Medulla oblongata (tissue), 1 donor: Measurements from ENCODE around the gene ATXN1.

Source experiments
- DNase-seq: peaks from one replicate; pipeline ENCODE4 v3.0.0-alpha.2; 2015; ENCODE audit errors: extremely low spot score

The ATXN1 gene

DNA sequence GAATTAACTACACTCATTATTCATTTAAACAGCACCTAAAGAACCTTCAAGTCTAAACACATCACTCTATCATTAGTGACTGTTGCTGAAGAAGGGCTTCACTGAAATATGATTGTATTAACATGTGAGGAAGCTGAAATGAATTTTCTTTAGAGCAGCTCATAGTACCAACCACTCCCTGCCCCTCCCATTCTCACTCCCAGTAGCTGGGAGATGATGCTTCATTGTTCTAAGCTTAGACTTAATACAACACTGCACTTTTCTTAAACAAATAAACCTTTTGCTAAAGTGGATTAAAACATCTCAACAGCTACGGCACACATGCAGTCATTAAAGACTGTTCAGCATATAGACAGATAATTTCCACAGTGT is 63.1 kb downstream of the ATXN1 start:
- DNase-seq, result no peak

DNA sequence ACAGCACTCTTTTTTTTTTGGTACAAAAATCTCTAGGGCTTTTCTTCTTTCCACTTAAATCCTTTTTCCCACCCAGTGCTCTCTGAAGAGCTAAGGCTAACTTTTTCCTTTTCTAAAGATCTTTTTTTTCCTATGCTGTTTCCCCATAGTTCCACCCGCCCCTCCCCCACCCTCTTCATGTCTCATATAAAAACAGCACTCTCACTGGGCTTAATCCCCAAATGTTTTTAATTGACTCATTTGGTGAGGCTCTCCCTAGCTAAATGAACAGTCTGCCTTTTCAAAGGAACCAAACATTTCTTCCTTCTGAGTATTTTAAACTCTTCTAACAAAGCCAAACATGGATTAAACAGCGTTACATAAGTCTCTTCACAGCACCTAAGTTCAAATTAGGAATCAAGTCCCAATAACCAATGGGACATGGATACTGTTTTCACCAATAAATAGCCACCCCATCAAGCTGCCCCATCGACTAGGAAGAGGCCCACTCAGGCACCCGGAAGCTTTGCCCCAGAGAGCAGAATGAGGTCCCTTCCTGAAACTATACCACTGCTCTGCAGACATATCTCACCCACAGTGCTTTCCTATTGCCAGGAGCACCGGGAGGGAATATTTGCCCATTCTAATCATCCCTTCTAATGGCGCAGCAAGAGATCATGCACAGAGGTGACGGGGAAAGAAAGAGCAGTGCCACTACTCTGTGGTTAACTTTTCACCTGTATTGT is 63.7 kb downstream of the ATXN1 start:
- no peak for DNase-seq

DNA sequence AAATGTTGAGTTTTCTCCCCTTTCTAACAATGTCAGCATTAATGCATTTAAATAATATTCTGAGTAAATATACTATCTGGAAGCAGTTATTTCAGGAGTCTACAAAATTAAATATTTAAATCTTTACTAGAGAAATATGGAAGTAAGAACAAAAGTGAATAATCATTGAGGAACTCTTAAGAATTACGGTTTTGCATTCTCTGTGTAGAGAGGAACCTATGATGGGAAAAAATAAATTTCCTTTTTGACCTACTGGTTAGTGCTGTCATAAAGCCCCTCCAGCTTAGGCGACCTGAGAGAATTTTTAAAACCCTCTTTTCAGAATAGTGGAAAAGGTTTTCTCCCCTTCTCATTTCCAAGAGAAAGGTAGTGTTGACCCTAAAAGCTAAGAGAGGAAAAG is 64.8 kb downstream of the ATXN1 start:
- DNase-seq, result no peak

DNA sequence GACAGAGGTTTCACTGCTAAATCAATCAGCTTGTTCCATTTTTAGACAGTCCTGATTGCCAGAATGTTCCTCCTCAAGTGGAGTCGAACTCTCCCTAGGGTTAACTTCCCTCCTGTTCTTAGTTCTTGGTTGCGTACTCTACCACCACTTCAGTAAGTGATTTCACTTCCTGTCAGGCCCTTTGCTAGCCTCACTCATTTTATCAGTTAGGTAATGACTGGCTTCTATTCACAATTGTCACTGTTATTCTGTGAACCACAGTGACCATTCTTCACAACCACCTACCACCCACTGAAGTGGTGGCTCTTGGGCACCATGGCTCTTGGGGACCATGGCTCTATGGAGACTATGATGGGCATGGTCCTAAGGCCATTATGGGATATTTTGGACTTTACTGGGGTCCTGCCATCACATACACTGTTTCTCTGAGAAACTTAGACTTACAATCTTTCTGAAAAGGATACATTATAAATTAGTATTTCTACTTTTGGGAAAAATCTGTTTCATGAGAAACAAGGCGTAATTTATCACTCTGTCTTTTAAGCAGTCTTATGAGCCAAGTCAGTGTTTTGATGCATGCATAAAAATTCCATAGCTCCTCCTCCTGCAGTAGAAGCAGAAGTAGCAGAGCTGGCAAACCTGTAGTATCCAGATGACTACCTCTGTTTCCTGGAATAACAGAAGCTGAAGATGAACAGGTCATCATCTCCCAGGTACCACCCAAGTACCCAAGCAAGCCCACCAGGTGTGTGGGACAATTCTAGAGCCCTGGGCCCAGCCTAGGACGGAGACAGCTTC is 66.3 kb downstream of the ATXN1 start:
- DNase-seq, result no peak

DNA sequence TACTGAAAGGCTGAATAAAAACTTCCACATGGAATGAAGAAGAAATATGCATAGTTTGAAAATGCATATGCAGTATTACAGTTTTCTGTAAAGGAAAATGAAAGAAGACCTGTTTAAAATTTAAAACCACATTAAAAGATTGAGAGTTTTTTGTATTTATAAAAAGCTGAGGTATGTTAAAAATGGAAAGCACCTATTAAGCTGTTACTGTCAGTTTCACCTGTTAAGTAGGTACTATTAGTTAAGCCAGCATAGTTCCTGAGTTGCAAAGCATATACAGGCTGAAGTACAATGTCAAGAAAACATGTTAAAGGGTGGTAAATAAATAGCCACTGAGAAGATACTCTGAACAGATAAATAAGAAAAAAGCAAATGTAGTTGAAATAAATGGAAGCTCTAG is 69.9 kb downstream of the ATXN1 start:
- no peak for DNase-seq

DNA sequence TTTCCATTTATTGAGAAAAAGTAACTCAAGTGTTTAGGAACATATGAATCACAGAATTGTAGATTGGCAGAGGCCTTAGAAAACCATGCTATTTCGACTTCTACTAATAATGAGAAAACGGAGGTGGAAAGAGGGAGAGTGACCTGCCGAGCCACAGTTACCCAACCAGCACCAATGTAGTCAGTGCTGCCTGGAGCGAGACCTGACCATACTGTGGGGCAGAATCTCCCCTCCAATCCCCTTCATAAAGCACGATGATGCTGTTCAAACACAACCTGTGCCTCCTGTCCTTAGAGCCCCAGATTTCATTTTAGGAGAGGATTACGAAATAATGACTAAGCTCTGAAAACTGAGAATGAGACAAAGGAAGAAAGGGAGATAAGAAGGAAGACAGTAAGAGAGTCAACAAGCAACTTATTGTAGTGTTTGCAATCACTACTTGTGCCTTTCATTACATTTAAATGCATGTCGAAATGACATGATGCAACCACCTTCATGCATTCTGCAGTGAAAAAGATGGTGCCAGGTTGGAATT is 70.6 kb downstream of the ATXN1 start:
- no peak for DNase-seq

DNA sequence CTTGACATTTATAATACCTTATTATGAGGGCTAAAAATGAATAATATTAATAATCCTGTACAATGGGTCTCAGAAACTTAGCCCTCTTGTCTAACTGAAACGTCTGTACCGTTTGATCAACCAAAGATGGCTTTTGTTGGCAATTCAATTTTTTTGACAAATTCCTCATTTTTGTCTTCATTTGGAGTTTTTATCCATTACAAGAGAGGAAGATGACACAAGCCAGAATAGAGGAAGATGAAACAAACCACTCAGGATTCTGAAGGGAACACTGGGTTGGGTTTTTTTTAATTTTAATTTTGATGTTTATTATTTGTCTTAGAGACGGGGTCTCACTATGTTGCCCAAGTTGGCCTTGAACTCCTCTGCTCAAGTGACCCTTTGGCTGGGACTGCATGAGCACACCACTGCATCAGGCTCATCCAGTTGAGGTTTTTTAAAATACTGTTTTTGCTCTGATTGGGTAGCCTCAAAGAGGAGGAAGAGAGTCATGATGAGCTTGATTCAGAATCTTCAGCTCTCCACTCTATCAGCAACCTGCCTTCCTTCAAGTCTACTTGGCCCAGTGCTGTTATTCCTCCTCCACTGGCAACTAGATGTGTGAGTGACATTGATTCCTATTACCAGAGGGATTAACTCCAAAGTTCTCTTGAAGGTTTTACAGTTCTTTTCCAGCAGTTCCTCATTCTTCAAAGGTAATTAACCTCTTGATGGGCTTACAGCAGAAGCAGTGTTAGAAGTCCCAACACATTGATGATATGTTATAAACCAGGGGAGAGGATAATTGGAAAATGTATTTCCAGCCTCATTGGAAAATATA is 71.3 kb downstream of the ATXN1 start:
- no peak for DNase-seq

DNA sequence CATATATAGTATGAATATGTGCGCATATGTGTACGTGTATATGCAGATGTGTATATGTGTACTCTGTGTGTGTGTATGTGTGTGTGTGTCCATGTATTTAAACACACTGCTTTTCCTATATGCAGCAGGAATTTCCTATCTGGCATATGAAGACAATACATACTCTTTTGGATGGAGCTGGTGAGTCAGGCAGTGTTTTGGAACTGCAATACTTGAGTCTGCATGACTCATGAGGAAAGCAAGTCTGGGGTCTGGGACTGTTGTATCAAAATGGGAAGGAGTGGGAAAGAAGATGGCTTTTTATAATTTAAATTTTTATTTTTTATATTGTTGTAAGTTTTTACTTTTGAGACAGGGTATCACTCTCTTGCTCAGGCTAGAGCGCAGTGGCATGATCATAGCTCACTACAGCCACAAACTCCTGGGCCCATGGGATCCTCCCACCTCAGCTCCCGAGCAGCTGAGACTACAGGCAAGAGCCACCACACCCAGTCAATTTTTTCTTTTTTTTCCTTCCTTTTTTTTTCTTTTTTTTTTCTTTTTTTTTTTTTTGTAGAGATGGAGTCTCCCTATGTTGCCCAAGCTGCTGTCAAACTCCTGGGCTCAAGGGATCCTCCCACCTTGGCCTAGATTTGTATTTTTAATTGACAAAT is 72.2 kb downstream of the ATXN1 start:
- DNase-seq, result no peak

DNA sequence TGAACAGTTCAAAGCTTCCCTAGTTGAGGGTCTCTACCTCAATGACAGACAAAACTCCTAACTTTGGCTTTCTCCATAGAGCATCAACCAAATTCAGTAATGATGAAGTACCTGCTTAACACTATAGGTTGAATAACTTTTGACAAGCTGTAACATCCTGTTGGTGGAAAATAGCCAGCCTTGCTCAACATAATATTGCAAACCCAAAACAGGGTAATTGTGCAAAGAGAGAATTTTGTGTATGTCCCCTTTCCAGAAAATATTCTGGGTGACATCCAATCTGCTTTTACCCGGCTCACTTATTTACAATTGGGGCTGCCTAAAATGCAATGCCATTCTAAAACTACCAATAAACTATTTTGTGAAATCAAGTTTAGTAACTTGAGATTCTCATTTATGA is 72.8 kb downstream of the ATXN1 start:
- DNase-seq, result no peak

DNA sequence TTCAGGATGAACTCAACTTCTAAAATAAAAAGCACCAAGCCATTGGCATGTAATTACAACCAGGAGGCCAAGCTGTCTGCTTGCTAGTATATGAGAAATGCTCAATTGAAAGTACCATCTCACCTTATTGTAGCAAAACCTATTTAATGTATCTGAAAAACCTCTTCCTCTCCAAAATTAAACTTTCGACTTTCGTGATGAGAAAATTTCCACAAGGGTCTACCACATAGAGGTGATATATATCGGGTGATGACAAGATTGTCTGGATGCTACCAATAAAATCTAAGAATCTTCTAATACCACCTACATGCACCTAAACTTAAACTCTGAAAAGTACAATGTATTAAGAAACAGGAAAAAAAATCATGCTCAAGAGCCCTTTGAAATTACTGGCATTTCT is 74.2 kb downstream of the ATXN1 start:
- DNase-seq, result no peak

DNA sequence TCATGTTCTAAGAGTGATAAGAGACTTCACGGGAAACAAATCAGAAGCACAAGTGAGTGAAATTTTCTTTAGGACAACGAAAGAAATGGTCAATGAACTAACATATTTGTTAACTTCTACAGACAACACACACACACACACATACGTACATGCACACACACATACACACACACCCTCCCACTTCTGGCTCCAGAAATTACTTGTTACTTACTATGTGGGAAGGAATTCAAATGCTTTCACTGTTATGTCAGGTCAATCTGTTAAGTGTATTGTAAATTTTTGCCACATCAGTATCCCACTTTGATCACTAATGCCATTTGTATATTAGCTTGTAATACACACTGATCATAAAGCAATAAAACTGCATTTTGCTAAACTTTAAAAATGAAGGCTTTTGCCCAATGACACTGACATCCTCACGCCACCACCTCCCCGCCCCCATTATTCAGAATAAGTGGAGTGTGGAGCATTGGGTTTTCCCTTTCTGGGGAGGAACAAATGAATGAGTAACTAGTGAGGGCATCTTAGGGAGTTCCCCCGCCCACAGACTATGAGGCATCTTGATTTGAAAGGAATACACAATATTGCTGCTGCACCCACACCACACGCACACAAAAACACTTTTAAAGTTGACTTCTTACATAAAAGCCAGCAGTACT is 76.2 kb downstream of the ATXN1 start:
- no peak for DNase-seq

DNA sequence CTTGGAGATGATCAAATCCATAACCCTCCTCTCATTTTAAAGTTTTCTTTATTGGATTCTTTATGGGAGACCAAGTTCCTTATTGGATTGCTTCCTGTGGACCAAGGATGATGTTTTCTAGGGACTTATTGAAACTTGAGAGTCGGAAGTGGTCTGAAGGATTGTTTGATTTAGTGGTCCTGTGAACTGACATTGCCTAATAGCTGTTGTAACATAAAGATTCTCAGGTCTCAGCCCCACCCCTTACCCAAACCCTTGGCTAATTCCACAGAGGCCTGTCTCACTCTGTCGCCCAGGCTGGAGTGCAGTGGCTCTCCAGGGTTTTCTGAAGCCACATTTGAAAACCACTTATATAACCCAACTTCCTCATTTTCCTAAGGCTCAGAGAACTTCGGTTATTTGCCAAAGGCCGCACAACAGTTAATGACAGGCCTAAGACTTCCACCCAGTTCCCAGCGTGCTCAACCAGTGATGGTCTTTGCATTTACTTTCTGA is 77.0 kb downstream of the ATXN1 start:
- DNase-seq, result peak; percentile 66

DNA sequence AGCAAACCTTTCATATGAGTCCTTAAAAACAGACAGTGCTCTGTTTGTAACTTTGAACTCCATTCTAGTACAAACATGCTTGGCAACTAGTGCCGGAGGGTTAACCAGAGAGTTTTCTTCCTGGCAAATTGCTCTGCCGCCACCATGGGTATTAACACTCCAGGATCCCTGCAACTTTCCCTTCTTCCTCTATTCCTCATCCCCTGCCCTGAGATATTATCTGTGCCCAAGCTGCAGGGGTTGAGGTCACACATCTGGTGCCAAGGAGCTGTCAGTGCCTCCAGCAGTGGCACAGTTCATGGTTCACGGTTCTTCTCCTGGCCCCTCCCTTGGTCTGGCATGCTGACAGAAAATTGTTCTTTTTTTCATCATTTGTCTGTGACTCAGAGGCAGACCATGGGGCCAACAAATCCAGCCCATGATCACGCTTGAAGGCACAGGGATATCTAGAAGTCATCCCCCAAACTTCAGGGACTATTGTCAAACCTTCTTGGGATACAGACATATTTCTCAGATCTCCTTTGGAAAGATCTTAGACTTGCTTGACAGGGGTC is 77.5 kb downstream of the ATXN1 start:
- DNase-seq, result no peak

DNA sequence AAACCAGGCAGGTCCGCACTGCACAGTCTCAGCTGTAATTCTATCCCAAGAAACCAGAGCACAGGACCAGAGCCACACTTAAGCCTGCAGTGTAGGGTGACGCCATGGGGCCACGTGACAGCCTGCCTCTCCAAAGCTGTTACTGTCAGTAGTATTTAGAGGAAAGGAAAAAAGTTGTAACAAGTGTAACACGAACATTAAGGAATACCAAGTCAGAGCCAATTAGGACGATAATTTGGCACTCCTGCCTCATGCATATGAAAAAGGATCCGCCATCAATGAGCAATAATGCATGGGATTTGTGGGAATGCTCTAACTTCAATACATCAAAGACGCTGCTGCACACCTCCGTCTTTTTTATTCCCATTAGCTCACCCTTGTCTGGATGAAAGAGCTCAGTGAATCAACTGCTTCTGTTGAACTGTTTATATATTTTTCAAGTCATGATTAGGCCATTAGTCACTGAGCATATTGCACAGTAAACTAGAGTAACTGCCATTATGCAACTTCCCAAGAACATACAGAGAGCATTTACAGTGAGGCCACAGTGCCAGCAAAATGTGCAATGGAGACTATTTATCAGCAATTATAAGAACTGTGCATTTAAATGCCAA is 79.9 kb downstream of the ATXN1 start:
- DNase-seq, result no peak

DNA sequence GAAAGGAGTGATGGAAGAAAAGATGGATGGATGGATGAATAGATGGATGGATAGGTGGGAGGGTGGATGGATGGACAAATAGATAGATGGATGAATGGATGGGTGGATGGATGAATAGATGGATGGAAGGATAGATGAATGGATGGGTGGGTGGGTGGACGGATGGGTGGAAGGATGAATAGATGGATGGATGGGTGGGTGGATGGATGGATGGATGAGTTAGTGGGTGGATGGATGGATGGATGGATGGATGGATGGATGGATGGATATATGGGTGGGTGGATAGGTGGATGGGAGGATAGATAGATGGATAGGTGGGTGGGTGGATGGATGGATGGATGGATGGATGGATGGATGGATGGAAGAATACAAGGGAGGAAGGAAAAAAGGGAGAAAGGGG is 82.2 kb downstream of the ATXN1 start:
- no peak for DNase-seq

DNA sequence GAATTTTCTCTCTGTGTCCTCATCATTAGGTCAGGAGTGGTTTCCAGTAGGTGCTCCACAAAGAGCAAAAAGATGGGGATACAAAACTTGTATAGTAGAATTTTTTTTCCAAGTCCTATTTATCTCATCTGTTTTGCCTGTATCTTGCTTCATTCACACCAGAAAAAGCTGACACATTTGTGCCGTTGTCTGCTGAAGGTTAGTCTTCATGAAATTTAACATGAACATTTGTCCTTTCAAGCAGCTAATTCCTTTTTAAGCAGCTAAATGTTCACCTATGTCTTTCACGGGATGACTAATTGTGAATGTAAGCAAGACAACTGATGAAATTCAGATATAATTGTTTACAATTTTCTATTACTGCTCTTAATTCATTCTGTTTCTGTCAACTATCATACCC is 83.8 kb downstream of the ATXN1 start:
- no peak for DNase-seq

DNA sequence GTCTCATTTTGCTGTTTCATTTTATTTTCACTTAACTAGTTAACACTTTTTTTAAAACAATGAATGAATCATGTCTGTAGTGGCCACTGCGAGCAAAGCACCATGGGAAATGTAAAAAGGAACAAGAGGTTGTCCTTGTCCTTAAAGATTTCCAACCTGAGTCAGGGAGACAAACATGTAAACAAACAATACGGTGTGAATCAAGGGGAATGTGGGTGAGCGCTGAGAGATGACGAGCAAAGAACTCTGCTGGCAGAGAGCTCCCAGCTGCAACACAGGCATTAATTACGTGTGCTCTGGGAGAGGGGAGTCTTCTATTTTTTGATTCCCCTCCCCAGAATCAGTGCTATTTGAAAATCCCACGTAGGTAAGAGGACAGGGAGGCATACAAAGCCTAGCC is 84.3 kb downstream of the ATXN1 start:
- DNase-seq, result no peak

DNA sequence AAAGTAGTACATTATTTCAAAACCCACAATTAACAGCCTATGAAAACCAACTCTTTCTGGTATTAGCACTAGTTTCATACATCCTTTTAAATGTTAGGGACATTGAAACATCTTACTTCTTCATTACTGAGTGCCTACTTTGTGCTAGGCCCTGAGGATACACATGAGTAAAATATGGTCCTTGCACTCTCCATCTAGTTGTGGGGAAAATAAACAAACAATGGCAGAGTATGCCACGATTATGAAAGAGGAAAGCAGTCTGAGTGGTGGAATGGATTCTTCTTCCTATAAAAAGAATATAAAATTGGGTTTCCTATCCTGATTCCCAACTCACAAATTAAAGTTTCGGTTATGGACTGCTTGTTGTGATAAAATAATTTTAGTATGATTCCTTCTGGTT is 84.9 kb downstream of the ATXN1 start:
- DNase-seq, result no peak

DNA sequence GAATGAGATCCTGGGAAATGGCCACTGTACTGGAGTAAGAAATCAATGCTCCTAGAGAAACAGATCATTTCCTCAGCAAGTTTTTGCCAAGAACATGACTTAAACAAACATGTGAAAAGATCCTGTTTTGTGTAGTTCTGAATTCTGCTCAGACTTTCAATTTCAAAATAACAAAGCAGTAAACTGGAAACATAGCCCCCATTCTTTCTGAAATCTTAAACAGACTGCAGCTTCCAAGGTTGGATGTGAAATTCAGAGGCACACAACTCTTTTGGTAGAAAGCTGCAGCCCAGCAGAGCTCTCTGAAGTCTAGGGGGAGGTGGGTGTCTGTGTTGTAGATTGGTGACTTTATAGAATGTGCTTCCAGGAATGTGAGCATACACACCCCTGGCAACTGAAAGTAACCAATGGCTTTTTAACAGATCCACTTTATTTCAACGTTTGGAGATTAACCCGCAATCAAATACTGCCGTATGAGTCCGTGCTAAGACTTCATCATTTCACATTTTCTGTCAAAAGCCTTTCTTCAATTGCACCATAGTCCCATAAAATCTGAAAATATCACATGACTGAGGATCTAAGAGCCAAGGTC is 86.4 kb downstream of the ATXN1 start:
- no peak for DNase-seq
